ENCODE results near the gene SLC25A45. TPM values are rescaled to one million over a fixed set of nuclear protein-coding genes. Genes with fewer than 3 reads are reported as not detected.

The SLC25A45 gene
- polyA plus RNA-seq, 10 donors: 5.1 to 9.4 (median 6.2) TPM

- DNase-seq: peak in 1 of 3 donors; percentile 37
Measured at GRCh38 chr11:65404638-65405339, 22.3 kb upstream of the SLC25A45 start.

DNA sequence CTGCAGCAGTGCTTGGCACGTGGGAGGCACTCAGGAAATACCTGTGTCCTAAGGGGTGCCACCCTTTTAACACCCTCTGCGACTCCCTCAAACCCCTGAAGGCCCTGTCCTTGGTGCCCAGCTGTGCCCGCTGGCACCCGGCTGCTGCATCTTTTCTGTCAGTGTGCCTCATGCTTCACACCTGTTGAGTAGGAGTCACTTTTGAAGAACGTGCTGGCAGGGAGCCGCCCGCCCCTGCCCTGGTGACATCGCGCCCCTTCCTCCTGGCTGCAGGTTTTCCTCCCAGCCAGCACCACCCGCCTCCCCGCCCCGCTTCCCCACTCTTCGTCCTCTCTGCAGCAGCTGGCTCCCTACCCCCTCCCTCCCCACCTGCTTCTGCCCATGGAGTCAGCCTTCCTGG is 21.8 kb upstream of the SLC25A45 start:
- no peak for DNase-seq

GRCh38 chr11:65403607-65404121 is 21.2 kb upstream of the SLC25A45 start:
- DNase-seq: peak in 1 of 3 donors; percentile 56

DNA sequence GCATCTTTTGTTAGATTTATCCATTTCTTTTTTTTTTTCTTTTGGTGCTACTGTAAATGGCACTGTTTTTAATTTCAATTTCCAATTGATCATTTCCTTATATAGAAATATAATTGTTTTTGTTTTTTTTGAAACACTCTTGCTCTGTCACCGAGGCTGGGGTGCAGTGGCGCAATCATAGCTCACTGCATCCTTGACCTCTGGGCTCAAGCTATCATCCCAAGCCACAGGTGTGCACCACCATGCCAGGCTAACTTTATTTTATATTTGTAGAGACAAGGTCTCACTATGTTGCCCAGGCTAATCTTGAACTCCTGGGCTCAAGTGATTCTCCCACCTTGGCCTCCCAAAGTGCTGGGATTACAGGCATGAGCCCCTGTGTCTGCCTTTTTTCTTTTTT is 20.3 kb upstream of the SLC25A45 start:
- DNase-seq: no peak

GRCh38 chr11:65401803-65402248 is 19.4 kb upstream of the SLC25A45 start:
- DNase-seq: no peak

DNA sequence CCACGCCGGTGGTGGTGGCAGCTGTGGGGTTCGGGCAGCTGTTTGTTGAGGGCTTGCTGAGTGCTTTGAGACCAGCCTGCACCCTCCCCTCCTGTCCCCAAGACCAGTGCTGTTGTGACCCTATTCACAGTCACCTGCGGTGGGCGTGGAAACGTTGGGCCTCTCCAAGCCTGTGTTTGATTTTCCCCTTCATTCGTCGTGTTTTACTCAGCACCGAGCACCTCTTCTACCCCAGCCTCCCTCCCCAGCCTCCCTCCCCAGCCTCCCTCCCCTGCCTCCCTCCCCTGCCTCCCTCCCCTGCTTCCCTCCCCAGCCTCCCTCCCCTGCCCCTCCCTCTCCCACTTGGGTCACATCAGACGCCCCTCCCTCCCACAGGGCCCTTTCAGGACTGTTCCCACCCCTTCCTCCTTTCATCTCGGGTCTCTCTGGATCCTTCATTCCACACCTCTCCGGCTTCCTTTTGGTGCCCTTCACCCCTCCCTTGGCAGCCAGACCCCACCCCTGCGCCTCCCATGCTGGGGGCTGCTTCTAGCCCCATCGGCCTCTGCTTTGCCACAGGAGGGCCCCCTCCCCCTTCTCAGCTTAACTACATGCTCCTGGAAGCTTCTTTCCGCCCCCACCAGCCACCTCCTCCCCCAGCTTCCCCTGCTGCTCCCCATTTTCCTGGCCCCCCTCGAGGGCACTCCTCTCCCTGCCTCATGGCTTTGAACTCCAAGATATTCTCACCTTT is 18.8 kb upstream of the SLC25A45 start:
- DNase-seq: no peak

DNA sequence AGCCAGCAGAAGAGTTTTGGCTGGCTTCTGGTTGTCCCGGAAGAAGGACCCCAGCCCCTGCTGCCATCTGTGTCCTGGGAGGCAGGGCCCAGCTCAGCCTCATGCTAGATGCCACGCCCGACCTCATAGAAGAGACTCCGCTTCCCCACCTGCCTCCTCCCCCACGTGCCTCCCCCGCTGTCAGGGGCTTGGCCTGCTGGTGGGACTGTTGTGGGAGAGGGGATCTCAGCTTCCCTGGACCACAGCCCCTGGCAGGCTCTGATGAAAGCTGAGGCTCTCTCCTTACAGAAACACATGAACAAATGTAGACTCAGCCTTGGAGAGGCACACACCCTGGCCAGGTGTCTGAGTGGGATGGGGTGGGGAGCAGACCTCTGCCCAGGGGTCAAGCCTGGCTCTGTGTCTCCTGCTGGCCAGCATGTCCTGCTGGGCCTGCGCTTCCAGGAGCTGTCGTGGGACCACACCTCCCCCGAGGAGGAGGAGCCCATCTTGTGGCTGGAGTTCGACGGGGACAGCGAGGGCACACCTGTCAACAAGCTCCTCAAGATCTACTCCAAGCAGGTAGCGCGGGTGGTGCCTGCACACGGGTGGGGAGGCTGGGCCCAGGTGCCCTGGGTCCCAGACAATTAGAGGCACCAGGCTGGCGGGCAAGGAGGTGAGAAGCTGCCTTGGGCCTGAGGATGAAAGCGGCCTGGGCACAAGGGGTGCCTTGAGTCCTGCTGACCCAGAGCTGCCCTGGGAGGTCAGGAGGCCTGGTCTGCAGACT is 18.0 kb upstream of the SLC25A45 start:
- no peak for DNase-seq

DNA sequence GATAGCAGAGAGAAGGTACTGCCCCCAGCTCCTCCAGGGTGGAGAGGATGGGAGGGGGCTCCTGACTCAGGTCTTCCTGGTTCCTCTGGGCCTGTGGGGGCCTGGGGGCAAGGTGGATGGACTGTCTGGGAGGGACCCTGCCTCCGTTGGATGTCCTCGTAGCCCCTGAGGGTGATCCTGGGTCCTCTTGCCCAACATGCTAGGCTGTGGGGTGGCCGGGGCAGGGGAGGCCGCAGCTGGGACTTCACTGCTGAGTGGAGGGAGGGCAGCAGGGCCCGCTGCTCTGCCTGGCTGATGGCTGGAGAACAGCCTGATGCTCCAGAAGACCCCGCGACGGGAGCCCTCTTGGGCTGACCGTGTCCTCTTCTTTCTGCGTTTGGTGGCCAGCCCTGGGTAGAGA is 17.4 kb upstream of the SLC25A45 start:
- DNase-seq: no peak

DNA sequence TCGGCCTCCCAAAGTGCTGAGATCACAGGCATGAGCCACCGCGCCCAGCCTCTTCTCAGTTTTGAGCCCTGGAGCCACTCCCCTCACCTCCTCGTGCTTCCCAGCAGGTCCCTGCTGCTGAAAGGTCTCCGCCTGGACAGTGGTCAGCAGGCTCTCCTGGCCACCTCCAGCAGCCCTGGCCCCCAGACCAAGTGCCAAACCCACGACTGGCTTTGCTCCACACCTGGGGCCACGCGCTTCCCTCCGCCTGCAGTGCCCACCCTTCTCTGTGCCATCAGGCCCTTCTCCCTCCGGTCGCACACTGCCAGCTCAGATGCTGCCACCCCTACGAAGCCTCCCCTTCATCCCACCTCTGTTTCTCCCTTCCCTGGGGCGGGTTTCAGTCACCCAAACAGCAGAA is 16.8 kb upstream of the SLC25A45 start:
- no peak for DNase-seq

DNA sequence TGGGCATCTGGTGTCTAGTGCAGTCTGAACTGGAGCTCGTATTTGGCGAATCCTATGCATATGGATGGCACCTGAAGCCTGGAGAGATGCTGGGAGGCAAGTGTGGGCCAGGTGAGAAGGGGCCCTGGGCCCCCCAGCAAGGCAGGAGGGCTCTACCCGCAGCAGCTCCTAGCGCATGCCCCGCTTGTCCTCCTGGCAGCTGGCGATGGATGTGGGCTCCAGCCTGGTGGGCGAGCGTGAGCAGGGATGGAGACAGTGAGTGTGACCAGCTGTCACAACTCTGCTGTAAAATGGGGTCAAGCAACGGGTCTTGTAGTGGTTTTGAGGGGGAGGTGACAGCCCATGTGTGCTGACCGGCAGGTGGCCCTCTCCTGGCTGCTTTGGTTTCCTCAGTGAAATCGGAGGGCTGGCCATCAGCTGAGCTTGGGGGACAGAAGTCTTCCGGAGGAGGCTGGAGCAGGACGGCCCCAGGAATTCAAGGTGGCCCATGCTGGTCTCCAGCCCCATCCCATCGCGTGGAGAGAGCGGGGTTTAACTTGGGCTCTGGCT is 16.0 kb upstream of the SLC25A45 start:
- DNase-seq: no peak

- no peak for DNase-seq
Measured at GRCh38 chr11:65396769-65397745, 14.6 kb upstream of the SLC25A45 start.

DNA sequence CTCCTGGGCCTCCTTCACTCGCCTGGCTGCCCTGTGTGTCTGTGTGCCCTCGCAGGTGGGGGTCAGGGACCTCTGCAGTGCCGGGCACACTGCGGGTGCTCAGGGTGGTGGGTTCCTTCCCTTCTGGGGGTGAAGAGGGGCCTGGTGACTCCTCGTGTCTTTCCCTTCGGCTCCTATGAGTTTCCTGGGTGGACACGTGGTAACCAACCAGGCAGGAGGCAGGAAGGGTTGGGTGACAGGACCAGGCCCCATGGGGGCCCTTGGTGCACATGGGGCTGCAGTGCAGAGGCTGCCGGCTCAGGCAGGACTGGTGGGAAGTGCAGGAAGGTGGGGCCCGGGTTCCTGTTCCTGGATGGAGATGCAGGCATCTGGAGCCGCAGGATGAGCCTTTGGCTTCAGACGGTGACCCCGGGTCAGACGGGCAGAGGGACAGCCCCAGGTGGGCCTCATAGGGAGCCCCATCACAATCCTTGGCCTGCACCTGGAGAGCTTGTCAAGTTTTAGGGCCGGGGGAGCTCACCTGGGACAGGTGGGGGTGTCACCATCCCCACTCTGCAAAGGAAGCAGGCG is 13.6 kb upstream of the SLC25A45 start:
- no peak for DNase-seq

DNA sequence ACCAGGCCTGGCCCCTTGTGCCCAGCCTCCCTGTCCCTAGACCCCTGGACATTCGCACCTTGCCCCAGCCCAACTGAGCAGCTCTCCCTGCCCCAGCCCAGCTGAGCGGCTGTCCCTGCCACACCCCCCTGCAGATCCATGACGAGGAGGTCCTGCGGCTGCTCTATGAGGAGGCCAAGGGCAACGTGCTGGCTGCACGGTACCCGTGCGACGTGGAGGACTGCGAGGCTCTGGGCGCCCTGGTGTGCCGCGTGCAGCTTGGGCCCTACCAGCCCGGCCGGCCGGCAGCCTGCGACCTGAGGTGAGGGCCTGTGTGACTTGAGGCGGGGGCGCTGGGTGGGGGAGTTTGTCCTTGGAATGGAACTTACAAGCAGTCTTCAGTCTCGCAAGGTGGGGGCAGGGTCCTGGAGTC is 11.7 kb upstream of the SLC25A45 start:
- no peak for DNase-seq

DNA sequence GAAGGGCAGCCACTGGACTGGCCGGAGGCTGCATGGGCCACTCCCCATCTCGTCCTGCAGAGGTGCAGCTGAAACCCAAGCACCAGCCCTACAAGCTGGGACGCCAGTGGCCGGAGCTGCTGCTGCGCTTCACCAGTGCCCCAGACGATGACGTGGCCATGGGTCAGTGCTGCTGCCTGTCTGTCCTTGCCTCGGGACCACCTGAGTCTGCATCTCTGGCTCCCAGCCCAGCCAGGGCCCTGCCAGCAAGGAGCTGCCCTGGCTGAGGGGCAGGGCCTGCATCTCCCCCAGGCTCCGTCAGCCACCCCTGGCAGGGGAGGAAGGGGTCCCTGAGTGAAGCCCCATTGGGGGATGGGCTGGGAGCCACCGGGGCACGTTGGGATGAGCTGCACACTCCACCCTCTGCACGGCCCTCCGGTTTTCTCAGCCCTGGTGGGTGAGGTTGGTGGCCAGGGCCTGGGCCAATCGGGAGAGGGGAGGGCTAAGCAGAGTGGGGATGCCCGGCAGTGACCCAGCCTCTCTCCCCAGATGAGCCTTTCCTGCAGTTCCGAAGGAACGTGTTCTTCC is 11.2 kb upstream of the SLC25A45 start:
- DNase-seq: no peak

DNA sequence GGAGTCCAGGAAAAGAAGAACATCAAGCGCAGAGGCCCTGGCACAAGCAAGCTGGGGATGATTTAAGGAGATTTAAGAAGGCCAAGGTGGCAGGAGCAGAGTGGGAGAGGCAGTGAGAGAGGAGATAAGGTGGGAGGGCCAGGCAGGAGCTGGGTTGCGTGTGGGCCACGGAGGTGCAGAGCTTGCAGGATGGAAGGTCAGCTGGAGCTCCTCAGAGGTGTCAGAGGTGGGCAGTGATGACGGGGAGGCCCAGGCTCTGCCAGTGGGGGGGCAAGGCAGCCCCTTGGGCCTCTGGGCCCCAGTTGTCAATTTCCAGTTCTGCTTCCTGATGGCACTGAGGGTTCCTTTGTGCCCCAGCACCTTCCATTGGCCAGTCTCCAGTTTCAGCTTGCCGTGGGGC is 10.5 kb upstream of the SLC25A45 start:
- no peak for DNase-seq

- DNase-seq: no peak
Measured at GRCh38 chr11:65392186-65392829, 9.9 kb upstream of the SLC25A45 start.

GRCh38 chr11:65390996-65391395 is 8.6 kb upstream of the SLC25A45 start:
- DNase-seq: peak in 1 of 3 donors; percentile 32

DNA sequence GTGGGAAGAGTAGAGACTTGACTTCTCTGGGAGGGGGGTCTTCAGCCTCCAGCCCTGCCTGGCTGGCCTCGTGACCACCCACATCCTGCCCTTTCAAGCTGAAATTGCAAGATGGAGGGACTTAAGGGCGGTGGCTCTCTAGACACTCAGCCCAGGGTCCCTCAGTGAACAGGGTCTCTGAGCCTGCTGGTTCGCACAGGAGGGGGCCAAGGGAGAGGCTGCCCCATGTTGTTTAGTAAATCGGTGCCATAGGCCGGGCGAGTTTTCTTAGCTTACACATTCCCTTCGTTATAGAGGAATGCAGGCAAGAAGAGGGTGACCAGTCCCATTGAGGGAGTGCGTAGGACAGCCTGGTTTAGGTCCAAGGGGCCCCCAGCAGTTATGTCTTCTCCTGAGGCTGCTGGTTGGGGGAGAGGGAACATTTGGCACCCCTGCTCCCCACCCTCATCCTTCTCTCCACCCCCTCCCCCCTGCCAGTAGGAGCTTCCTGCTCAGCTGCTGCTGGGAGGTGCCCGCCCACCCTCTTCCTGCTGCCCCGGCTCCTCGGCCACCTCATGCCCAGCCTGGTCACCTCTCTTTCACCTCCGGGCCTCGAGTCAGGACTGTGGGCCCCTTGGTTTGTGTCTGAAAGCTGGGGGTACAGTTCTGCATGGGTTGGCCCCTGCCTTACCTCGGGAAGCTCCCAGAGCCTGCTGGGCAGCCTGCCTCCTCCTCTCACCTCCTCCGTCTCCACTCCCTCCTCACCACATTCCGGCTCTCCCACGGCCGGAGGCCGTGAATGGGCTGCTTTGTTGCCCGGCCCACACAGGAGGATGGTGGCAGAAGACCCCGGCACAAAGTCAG is 7.9 kb upstream of the SLC25A45 start:
- DNase-seq: peak in 1 of 3 donors; percentile 22
